Activated CD4-positive, CD25-positive, alpha-beta regulatory T cell treated with anti-CD3 and anti-CD28 coated beads, Interleukin-2, amount 50 U/mL, for 24 hours (primary cell): ENCODE data around the gene GRIPAP1.
A peak's percentile ranks its signal among the peaks of the same experiment; 100 is the strongest.

Experiments
- ATAC-seq, 2 donors: fragments of 150-1000 bp; cut with Tn5 transposase; one replicate each; pipeline ENCODE4 v1.10.0; 2021; ENCODE audit warnings: mild to moderate bottlenecking in 1 of 2, moderate library complexity in 1 of 2

The GRIPAP1 gene

GRCh38 chrX:48958635-48959094 lies 43.4 kb downstream of the GRIPAP1 start:
- ATAC-seq, result no peak

GRCh38 chrX:48957827-48958634 lies 44.0 kb downstream of the GRIPAP1 start:
- peak; percentile 85 to 86 for ATAC-seq

- ATAC-seq, result peak; percentile 62 to 69
Observed at GRCh38 chrX:48957477-48957826, 44.6 kb downstream of the GRIPAP1 start, which contains the start of gene OTUD5. TSS of gene OTUD5 (minus strand) at chrX:48957607. CDS start at chrX:48957570, 37 bp downstream.

- ATAC-seq, result peak; percentile 13 to 22
Observed at GRCh38 chrX:48956728-48957414, 45.2 kb downstream of the GRIPAP1 start.

- no peak for ATAC-seq
Observed at GRCh38 chrX:48948589-48948988, 53.5 kb downstream of the GRIPAP1 start.

- peak in 1 of 2 donors; percentile 27 for ATAC-seq
Observed at GRCh38 chrX:48945517-48946348, 56.3 kb downstream of the GRIPAP1 start.

- ATAC-seq, result peak in 1 of 2 donors; percentile 8
Observed at GRCh38 chrX:48942895-48943294, 59.2 kb downstream of the GRIPAP1 start.

- no peak for ATAC-seq
Observed at GRCh38 chrX:48940404-48940955, 61.6 kb downstream of the GRIPAP1 start.

- no peak for ATAC-seq
Observed at GRCh38 chrX:48939524-48940228, 62.4 kb downstream of the GRIPAP1 start.

GRCh38 chrX:48938721-48939425 lies 63.2 kb downstream of the GRIPAP1 start:
- ATAC-seq, result peak; percentile 50 to 52

GRCh38 chrX:48937054-48937907 lies 64.8 kb downstream of the GRIPAP1 start:
- peak; percentile 69 to 71 for ATAC-seq

GRCh38 chrX:48936429-48937053 lies 65.5 kb downstream of the GRIPAP1 start:
- no peak for ATAC-seq

GRCh38 chrX:48935301-48935670 lies 66.8 kb downstream of the GRIPAP1 start:
- no peak for ATAC-seq

GRCh38 chrX:48934581-48935300 lies 67.3 kb downstream of the GRIPAP1 start:
- no peak for ATAC-seq

GRCh38 chrX:48933757-48934156 lies 68.3 kb downstream of the GRIPAP1 start:
- peak; percentile 12 to 19 for ATAC-seq

GRCh38 chrX:48927736-48928382 lies 74.2 kb downstream of the GRIPAP1 start:
- no peak for ATAC-seq

- ATAC-seq, result no peak
Observed at GRCh38 chrX:48927123-48927522, 74.9 kb downstream of the GRIPAP1 start.

GRCh38 chrX:48924270-48924669 lies 77.8 kb downstream of the GRIPAP1 start:
- no peak for ATAC-seq

- no peak for ATAC-seq
Observed at GRCh38 chrX:48923771-48924170, 78.3 kb downstream of the GRIPAP1 start.
